Activated CD4-positive, CD25-positive, alpha-beta regulatory T cell treated with anti-CD3 and anti-CD28 coated beads, Interleukin-2, amount 50 U/mL, for 72 hours (primary cell): ENCODE results near the gene ARHGAP26.

Experiments used
- DNase-seq: peaks from one replicate; pipeline ENCODE4 v3.0.0; 2021

Gene ARHGAP26

GRCh38 chr5:142814122-142814521 is 43.9 kb downstream of the ARHGAP26 start:
- DNase-seq = no peak

- no peak for DNase-seq
These were observed 45.3 kb downstream of the ARHGAP26 start for GRCh38 chr5:142815469-142815868.

GRCh38 chr5:142816531-142817430 is 46.6 kb downstream of the ARHGAP26 start:
- DNase-seq = no peak

- no peak for DNase-seq
These were observed 47.8 kb downstream of the ARHGAP26 start for GRCh38 chr5:142817949-142818431.

GRCh38 chr5:142819292-142819691 is 49.1 kb downstream of the ARHGAP26 start:
- no peak for DNase-seq

GRCh38 chr5:142819825-142820224 is 49.6 kb downstream of the ARHGAP26 start:
- DNase-seq = no peak

- no peak for DNase-seq
These were observed 50.3 kb downstream of the ARHGAP26 start for GRCh38 chr5:142820447-142820846.

GRCh38 chr5:142821034-142821732 is 51.0 kb downstream of the ARHGAP26 start:
- DNase-seq = no peak

- DNase-seq = no peak
These were observed 51.7 kb downstream of the ARHGAP26 start for GRCh38 chr5:142821733-142822487.

GRCh38 chr5:142823126-142823525 is 52.9 kb downstream of the ARHGAP26 start:
- no peak for DNase-seq

- DNase-seq = no peak
These were observed 53.6 kb downstream of the ARHGAP26 start for GRCh38 chr5:142823806-142824205.

- no peak for DNase-seq
These were observed 54.2 kb downstream of the ARHGAP26 start for GRCh38 chr5:142824391-142824790.

- DNase-seq = no peak
These were observed 55.4 kb downstream of the ARHGAP26 start for GRCh38 chr5:142825378-142826089.

GRCh38 chr5:142826093-142826492 is 55.9 kb downstream of the ARHGAP26 start:
- DNase-seq = no peak

- peak; percentile 34 for DNase-seq
These were observed 56.7 kb downstream of the ARHGAP26 start for GRCh38 chr5:142826741-142827492.

GRCh38 chr5:142827934-142828576 is 57.9 kb downstream of the ARHGAP26 start:
- DNase-seq = no peak

GRCh38 chr5:142828797-142829535 is 58.8 kb downstream of the ARHGAP26 start:
- DNase-seq = no peak

- no peak for DNase-seq
These were observed 59.6 kb downstream of the ARHGAP26 start for GRCh38 chr5:142829801-142830220.

- no peak for DNase-seq
These were observed 60.2 kb downstream of the ARHGAP26 start for GRCh38 chr5:142830241-142831008.

GRCh38 chr5:142831009-142831383 is 60.8 kb downstream of the ARHGAP26 start:
- DNase-seq = no peak
